Measurements from ENCODE around the gene ZNF654.
"Not testable (repeated sequence)": the region's sequence is repeated elsewhere in the genome, so short reads cannot be mapped to it uniquely, and the experiment has no call there.

ZNF654 gene

DNA sequence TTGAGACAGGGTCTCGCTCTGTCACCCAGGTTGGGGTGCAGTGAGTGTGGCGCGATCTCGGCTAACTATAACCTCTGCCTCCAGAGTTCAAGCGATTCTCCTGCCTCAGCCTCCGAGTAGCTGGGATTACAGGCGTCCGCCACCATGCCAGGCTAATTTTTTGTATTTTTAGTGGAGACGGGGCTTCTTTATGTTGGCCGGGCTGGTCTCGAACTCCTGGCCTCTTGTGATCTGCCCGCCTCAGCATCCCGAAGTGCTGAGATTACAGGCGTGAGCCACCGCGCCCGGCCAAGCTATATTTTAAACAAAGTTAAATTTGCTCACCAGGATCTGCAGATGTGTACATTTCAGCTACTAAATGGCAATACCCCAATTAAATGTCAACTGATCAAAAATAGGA, 89.6 kb downstream of the ZNF654 start:
- DNase-seq: no peak

GRCh38 chr3:88149101-88149508, 90.0 kb downstream of the ZNF654 start:
- DNase-seq: no peak

DNA sequence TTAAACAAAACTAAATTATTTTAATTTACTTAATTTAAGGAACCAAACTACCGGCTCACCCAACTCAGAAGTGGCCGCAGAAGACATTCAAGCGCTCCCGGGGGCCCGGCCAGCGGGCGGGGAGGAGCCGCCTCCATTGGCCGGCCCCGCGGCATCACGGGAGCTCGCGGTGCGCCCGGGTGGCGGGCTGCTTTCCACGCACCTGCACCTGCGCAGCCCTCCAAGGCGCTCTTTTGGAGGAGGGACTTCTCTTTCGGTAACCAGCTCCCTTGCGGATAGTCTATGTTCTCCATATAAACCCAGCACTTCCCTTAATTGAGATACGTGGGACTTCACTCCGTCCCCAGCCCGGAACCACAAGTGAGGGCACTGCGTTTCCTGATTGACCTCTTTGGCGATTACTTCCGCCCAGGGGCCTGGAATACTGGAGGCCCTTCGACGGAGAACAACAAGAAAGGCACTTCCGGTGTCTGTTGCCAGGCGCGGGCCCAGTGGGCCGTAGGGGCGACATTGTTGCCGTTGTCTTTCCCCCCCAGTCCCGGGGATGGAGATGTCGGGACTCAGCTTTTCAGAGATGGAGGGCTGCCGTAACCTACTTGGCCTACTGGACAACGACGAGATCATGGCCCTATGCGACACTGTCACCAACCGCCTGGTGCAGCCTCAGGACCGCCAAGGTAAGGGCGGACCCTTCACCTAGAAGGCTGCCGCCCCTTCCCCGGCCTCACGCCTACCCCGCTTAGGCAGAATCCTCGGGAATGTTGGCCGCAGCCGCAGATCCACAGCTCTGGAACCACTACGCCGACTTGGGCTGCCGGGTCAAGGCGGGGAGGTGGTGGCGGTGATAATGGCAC, 90.7 kb downstream of the ZNF654 start, which contains the start of gene C3orf38:
TSS of gene C3orf38 (plus strand) at position 451 of the 854 bp plus-strand sequence. CDS start at position 545, 94 bp downstream.
- DNase-seq: peak; percentile 88

- DNase-seq: peak; percentile 45
Measured at GRCh38 chr3:88150371-88150770, 91.3 kb downstream of the ZNF654 start.

GRCh38 chr3:88150806-88151205, 91.8 kb downstream of the ZNF654 start:
- DNase-seq: no peak

DNA sequence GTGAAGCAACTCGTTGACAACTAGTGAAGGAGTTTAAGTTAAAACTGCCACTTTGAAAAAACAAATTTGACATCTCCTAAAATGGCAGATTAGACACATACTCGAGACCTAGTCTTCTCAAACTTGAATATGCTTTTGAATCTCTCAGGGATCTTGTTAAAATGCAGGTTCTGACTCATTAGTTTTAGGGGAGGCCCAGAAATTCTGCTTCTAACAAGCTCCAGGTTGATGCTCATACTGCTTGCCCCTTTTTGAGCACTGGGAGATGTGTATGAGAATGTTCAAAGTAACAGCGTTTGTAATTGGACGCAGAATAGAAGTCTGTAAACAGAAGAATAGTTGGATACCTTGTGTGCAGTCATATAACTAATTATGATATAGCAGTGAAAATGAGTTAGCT, 92.3 kb downstream of the ZNF654 start:
- peak; percentile 28 for DNase-seq

DNA sequence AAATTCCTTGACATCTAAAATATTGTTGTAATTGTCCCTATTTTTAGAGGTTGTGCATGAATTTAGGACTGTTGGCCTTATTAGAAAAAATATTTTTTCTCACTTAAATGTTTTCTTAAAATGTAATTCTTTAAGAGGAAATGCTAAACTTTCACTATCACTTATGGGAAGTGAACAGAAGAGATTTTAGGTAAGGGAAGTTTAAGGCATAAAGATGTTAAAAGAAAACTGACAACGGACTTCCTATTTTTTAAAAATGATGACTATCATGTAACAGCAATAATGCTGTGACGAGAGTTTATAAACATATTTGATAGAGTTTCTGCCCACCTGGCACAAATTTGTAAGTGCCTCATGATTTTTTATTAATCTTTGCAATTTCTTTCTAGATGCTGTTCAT, 93.8 kb downstream of the ZNF654 start:
- DNase-seq: no peak

DNA sequence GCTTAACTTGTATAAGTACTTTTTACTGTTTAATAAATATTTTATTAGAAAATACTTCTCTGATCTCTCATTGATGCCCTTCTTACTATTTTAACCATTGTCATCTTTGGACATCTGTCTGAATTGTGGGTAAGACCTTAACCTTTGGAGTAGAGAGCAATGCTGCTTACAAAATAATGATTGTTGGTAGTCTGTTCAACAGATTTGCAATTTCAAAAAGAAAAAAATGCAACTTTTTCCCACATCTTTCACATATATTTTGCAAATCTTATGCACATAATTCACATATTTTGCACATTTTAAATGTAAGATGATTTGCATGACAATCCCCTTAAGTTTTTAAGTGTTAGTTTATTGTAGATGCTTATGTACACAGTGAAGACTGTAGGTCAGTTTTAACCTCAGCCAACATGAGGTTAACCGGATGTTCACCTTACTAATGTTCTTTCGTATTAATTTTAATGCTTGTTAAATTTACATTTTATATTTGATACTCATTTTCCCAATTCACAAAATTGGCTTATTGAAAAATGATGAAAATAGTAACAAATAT, 107.4 kb downstream of the ZNF654 start:
- DNase-seq: no peak

GRCh38 chr3:88167173-88167572, 108.1 kb downstream of the ZNF654 start:
- no peak for DNase-seq

GRCh38 chr3:88167704-88168103, 108.6 kb downstream of the ZNF654 start:
- DNase-seq: no peak

DNA sequence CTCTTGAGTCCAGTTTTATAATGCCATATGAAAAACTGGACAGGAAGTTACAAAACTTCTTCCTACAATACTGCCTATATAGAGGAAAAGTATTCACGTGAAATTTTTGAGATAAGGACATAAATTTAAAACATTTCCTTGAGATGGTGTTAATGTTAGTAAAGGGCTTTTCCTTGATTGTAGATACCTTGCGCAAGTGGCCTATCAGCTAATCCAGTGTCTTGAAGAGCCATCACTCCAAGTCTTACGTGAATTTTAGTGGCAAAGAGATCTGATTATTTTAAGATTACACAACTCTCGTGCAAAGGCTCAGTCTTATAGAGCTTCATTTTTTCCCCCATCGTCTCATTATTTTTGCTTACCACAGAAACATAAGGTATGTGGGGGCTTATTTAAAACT, 109.1 kb downstream of the ZNF654 start:
- DNase-seq: no peak

DNA sequence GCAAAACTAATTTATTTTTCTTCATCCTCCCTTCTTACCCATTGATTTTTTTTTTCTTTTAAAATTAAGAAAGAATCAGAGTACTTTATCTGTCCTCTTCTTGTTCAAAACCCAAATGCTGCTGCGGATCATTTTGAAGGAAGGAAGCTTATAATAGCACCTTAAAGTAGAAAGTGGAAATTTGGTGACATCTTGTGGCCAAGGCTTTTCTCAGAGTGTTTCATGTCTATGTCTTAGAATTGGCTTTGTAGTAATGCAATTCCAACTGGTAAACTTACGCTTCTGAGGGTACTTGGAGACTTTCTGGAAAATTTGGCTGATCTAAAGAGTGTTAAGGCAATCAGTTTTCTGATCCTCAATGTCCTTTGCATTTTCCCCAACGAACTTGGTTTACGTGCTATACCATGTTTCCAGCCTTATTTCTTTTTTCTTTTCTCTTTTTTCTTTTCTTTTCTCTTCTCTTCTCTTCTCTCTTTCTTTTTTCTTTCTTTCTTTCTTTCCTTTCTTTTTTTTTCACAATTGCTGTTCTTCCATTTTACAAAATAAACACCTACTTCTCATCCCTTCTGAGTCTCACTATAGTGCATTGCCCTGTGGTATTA, 121.4 kb downstream of the ZNF654 start:
- peak; percentile 58 for DNase-seq

- DNase-seq: not testable (repeated sequence)
Measured at GRCh38 chr3:88182165-88182918, 123.3 kb downstream of the ZNF654 start.

DNA sequence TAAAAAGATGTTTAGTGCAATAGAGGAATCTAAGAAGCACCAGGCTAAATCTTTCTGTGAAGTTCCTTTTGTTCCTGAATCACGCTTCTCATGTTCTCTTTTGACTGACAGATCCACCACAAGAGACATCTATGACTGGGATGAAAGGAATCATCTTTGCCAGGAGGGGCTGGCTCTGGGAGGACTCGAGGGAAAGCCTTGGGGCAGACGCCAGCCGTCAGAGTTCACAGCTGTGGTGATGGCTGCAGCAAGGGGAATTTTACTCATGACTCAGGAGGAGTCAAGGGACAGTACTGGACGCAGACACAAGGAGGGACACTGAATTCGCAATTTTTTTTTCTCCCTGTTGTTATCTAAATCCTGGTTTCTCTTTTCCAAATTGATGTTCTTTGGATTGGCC, 129.4 kb downstream of the ZNF654 start:
- DNase-seq: no peak

- peak; percentile 14 for DNase-seq
Measured at GRCh38 chr3:88189361-88189810, 130.3 kb downstream of the ZNF654 start.

DNA sequence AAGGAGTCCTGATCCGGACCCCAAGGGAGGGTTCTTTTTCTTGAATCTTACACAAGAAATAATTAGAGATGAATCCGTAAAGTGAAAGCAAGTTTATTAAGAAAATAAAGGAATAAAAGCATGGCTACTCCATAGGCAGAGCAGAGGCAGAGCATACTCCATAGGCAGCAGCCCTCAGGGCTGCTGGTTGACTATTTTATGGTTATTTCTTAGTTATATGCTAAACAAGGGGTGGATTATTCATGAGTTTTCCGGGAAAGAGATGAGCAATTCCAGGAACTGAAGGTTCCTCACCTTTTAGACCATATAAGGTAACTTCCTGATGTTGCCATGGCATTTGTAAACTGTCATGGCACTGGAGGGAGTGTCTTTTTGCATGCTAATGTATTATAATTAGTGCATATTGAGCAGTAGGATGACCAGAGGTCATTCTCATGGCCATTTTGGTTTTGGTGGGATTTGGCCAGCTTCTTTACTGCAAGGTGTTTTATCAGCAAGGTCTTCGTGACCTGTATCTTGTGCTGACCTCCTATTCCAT, 132.9 kb downstream of the ZNF654 start:
- no peak for DNase-seq

- no peak for DNase-seq
Measured at GRCh38 chr3:88192631-88193030, 133.6 kb downstream of the ZNF654 start.

Data from activated CD4-positive, alpha-beta T cell treated with anti-CD3 and anti-CD28 coated beads, Interleukin-2, Interleukin-6, amounts not matched to agents 100 ng/mL and 50 ng/mL, durations not matched to agents 16 hours and 8 hours (primary cell).